Activated T-helper 1 cell treated with Interleukin-2 at 50 U/mL for 16 hours (primary cell): ENCODE data around the gene ZFHX3.

Experiments used
- DNase-seq: peaks from one replicate; pipeline ENCODE4 v3.0.0-alpha.2; 2020; ENCODE audit warnings: low read depth

ZFHX3 gene

DNA sequence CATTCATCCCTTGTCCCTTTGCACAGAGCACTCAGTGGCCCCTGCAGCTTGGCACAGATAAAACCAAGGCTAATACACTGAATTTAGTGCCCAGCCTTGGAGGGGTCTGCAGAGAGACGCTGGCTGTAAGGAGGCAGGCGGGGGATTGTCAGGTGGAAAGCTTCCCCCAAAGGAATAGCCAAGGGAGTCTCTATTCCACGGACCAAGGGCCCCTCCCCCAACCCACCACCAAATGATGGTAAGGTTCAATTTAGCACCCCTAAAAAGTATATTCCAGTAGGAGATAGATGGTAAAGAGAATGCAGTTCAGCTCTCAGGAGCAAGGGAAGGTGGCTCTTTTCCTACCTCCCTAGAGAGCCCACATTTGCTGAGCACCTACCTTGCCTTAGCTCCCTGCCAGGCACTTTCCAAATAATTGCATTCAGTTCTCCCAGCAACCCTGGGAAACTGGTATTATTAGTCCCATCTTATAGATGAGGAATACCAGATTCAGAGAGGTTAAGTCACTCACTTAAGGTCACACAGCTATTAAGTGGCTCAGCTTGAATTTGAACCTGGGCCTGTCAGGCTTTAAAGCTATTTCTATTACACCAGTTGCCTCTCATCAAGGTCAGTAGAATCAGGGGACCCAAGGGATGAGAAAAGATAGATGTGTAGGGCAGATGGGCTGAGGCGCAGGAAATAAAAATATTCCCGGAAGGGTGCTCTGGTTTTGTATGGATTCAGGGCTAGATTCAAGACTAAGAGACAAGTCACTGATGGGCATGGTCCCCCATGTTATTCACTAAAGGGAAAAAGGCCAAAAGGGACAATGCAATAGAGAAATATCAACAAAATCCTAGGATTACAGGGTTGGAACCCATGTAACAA is 20.0 kb upstream of the ZFHX3 start:
- no peak for DNase-seq

DNA sequence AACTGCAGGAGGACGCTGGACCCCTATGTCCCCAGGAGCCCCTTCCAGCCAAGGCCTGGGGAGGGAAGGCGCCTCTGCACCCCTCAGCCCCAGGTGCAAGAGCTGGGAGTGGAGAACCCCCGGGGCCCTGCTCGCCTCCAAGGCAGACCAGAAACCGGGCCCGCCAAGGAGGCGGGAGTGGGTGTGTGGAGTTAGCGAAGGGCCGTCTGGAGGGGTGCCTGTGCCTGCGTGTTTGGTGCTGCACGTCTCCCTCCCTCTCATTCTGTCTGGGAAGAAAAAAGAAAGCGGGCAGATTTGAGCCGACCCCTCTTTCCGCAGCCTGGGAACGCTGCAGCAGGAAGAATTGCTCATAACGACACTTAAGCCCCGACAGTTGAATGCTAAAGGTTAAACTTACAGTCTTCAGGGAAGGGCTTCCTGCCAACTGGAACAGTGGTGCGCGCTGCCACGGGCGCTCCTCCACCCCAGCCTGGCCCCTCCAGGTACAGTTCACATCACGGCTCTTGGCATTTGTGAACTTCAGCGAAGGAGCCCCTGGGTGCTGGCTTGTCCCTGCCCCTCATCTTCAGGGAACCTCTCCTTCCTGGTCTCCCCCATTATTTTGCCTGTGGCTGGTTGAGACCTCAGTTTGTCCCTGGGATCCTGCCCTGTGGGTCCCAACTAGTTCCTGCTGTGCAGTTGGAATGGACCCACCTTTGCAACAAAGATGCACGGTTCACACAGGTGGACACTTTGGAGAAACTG is 19.2 kb upstream of the ZFHX3 start:
- no peak for DNase-seq

DNA sequence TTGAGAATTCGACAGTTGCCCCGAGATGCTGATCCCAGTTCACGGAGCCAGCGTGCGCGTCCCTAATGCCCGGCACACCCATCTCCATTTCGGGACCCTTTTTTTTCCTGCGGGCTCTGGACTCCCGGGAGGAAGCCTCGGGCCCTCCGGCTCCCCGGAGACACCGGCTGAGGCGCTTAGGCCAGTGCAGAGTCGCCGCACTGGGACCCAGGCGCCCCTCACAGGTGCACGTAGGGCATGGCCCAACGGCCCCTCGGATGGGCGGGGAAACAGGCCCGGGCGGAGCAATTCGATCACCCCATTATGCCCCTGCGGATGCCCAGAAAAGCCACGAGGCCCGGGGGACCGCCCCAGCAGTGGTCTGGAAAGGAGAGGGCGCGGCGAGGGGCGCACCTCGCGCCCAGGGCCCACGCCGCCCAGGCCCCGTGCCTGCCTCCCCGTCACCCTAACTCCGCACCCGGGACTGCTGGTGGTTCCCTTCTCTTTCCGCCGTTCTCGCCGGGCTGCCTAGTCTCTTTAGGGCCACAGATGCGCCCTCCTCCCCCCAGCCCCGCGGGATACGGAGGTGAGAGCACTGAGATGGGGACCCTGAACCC is 18.5 kb upstream of the ZFHX3 start:
- DNase-seq, result no peak

DNA sequence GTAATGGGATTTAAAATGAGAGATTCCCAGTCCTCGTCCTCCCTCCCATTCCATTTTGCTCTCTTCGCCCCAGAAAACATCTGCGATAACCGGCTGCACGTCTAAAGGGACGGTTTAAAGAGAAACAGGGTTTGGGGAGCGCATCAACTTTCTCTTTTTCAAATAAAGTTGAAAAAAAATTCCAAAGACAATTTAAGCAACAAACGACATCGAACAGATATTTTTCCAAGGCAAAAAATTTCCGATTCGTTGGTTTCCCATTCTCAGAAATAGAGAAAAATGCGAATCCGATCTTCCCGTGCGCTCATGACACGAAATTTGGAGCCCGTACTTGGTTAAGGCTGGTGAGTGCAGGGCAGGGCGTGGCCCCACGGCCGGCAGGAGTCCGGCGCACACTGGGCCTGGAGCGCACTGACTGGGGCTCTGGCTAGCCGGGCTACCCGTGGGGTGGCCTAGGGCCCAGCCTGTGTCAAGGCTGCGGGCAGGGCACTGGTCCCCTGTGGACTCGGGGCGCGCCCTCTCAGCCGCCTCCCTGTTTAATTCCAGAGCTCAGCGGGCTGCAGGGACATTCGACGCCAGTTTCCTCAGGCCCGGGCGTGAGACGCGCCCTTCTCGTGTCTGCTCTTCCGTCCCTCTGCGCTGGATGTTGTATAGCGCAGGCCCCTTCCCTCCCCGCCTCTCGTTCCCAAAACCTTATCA is 17.9 kb upstream of the ZFHX3 start:
- no peak for DNase-seq

DNA sequence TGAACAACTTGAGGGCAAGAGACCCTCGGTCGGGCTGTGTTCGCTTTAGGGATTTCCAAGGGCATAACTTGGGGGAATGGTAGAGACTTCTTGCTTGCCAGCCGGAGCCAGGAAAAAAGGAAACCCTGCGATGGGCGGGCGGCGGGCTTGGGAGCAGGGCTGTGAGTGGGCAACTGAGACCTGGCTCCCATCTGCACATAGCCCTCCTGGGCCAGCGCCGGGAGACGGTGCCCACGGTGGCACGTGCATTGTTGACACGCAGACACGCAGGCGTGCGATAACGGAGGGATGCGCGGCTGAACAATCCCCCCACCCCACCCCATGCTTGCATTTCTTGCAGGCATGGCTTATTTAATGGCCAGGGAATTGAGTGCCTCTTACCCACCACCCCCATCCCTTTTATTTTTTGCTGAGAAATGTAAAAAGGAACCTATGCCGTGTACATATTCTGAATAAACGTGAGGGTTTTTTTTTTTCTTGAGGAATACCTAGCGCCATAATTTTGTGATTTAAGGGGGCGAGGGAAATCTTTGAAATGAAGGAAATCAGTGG is 17.1 kb upstream of the ZFHX3 start:
- no peak for DNase-seq

DNA sequence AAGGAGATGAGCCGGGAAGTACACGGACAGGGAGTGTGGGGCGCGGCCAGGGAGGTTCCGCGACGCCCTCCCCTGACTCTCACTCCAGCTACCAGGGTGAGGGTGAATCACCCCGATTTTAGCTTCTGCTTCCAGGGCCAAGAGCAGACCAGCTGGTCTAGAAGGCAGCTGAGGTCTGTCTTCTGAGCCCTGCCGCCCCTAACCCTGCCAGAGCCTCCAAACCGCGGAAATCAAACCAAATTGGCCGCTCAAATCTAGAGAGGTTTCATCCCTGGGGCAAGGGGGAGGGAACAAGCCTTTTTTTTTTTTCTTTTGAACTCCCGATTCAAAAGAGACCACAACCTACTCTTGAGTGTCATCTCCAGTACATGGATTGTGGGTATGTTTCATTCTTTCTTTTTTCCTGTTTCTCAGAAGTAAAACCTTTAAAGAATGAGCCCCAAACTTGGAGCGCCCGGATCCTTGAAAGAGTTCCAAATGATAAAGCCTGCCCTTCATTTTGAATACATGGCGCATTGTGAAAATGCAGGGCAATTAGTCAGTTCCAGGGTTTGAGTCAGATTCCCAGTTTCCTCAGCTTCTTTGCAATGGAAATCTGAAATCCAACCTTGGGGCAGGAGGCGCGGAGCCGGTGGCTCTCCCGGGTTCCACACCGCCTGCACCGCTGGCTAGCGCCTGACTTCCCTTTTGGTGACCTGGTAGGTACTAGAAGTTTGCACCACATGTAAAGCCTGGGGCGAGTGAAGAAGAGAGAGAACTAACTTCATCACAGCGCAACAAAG is 16.5 kb upstream of the ZFHX3 start:
- DNase-seq, result no peak

DNA sequence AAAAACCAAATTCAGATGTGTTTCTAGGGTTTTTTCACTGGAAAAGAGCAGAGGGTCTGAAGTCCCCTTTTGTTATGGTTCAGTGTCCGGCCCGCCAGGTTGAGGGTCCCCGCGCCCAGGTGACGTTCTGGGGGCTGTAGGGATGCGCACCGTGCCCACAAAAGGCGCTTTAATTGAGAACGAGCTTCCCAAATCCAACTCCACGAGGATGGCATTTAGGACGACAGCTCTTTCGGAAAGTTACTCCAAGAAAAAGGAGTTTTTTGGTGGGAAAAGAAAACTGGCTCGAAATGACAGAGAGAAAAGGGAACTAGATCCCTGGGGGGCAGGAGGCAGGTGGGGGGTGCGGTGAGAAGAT is 15.9 kb upstream of the ZFHX3 start:
- DNase-seq, result no peak

DNA sequence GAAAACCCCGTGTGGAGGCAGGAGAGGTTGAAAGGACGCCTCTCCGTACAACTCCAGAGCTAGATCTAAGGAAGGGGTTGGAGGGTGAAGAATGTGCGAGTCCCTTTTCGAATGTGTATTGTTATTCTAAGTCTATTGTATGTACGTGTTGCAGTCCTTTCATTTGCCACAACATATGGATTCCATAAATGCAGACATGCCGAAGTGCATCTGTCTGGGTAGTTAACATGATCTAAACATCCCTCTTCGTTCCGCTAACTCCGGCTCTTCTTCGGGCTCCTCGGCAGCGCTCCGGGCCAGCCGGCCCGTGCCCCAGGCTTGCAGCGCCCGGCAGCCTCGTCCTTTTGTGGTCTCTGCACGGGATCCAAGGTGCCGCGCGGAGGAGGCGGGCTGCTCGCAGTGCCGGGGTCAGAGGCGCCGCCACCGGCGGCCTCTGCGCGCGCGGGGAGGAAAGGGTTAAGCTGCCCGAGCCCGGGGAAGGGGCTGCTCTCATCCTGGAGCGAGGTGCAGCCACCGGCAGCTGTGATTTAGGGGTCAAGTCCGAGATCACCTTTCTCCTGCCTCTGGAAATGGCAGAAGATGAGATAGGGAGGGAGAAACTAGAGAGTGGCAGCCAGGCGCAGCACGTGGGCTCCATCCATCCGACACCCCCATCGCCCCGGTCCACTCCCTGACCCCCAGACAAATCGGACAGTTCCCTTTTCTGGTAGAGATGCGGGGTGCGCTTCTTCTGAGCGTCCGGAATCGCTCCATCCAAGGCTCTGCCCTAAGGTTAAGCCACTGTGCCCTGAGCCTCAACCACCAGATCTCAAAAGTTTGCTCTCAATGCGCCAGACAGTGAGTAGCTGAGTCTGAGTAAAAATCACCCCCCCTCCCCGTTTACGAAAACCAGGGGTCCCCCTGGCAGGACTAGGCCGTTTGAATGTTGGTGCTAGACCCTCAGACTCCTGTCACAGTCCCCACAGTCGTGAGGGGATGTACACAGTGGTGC is 15.1 kb upstream of the ZFHX3 start:
- no peak for DNase-seq

DNA sequence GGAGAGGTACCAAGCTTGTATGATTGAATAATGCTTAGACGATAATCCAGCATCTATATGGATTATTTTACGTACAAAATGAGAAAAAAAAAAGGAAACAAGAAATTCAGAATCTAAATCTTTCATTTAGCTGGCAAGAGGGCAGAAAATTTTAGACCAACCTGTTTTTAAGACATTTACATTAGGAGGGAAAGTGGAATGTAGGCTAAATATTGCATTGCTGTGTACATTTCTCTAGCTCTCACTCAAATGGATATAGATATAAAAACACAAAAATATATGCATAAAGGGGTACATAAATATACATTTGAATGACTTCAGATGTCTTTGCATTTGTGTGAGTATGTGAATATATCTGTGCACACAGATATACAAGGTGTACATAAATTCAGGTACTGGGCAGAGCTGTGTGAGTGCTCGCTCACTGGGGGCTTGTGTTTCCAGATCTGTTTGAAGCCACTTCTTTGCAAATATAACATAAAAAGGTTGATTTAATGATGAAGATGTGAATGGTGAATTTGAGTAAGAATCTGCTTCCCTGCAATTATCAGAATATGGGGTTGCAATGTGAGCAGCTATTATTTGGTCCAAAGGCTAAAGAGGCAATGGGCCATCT is 14.2 kb upstream of the ZFHX3 start:
- no peak for DNase-seq

DNA sequence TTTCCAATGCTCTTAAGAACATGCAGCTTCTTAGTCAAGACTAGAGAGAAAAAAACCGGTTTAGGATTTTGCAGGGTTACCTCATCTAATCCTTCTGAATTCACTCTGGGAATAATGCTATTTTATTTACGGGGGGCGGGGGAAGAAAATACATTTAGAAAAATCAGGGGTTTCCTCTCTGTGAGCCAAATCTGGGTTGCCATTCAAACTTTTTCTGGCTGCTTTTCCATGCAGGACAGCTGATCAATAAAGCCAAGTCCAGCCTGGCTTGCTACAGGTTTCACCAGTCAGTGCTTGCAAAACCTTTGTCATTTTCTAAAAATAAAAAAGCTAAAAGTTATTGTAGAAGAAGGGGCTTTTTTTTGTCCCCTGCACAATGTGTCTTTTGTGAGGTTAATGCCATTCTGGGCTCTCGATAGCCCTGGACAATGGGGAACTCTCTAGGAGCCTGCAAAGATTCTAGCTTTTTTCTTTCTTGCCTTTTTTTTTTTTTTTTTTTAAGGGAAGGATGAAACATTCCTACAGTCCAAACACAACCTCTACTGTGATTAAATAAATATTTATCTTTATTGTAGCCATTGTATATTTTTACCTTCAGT is 13.1 kb upstream of the ZFHX3 start:
- no peak for DNase-seq

DNA sequence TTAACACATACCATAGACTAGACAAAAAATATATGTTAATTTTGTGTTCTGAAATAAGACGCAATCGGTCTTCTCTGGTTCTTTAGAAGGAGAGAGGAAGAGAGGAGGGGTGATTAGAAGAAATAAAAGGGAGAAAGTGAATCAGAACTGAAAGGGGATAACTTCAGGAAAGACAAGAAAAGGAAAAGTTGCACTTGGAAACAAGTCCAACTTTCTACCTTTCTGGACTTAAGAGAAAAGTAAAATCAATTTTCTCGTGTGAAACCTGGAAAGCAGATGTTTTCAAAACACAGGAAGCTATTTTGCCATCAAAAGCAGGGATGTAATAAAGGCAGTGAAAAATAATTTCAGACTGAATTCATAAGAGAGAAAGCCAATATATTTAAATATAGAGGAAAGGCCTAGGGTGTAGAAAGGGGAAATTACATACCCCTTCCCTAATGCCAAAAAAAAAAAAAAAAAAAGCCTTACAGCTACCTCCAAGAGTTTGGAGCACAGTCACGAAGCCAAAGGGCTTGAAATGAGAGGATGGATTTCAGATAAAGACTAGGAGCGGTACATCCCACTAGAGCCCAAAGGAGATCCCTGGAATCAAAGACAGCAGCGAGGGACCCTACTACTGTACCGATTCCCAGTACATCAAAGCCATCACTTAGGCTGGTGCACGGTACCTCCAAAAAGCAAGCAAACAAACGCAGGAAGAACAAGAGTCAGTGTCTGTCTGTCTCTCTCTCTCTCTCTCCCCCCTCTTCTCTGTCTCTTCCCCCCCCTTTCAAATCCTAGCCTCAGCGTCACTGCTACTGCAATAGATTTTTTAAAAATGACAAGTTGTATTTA is 12.1 kb upstream of the ZFHX3 start:
- DNase-seq, result no peak

DNA sequence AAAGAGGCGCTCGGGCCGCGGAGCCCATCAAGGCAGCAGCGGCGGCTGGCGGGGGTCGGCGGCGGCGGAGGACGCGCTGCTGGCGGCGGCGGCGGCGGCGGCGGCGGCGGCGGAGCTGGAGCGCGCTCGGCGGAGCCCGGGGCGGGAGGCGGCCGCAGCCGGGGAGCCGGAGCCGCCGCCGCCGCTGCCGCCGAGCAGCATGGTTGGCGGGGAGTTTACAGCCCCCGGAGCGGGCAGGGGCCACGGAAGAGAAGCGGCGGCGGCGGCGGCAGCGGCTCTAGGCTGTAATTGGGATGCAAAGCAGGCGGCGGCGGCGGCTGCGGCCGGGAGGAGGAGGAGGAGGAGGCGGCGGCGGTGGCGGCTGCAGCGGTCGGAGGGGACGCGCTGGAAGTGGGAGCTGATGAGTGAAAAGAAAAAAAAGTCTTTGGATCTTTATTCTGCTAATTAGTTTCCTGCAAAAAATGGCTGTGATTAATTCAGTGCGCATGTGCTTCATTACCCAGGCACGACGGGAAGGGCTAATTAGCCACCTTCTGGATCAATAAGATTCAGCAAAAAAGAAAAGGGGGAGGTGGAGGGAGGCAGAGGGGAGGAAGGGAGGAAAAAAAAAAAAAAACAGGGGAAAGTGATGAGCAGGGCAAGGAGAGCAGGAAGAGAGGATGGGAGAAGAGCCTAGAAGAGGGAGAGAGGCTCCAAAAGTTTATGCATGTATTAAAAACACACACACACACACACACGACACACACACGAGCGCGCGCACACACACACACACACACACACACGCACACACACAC is 10.9 kb upstream of the ZFHX3 start:
- DNase-seq, result no peak

DNA sequence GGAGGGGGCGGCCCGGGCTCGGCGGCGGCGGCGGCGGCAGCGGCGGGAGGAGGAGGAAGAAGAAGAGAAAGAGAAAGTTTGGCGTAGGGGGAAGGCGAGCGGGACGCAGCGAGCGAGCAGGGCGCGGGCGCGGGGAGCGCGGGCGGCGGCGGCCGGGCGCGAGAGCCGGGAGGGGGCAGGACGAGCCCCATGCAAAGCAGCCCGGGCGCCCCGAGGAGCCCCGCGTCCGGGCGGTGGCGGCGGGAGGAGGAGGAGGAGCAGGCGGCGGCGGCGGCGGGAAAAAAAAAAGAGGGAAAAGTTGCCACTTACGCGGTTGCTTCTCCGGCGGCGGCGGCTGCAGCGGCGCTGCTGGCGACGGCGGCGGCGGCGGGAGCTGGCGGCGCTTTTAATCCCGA is 10.3 kb upstream of the ZFHX3 start:
- no peak for DNase-seq

DNA sequence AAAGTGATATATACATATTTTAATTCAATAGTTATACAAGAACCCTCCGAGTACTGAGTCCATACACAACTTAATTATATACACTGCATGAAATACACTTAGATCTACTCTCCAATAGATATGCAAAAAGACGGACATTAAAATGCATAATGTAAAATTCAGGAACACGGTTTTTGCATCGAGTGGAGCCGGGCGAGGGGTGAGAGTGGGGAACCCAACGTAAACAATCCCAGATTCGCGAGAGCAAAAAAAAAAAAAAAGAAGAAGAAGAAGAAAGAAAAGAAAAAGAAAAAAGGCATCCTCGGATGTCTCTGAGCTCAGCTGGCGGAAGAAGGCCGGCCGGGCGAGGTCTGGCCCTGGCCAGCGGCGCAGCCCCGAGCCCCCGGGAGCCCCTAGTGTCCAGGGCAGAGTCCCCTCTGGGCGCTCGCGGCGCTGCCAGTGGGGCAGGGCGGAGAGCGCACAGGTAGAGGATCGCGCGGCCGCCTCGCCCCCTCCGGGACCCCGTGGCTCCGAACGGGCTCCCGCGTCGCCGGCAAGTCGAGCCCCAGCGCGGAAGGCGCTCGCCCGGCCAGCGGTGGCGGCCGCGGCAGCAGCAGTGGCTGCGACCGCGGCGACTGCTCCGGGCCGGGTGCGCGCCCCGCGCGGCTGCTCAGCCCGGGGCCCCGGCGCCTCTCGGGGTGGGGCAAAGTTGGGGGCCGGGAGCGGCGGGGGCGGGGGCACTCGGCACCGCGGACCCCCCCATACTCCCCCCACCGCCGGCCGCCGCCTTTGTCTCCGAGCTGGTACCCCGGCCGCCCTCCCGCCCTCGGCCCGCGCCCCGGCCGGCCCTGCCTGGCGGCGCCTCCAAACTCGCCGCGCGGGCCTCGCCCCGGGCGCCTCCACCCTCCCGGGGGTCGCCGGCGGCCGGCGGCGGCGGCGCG is 9.6 kb upstream of the ZFHX3 start:
- no peak for DNase-seq

DNA sequence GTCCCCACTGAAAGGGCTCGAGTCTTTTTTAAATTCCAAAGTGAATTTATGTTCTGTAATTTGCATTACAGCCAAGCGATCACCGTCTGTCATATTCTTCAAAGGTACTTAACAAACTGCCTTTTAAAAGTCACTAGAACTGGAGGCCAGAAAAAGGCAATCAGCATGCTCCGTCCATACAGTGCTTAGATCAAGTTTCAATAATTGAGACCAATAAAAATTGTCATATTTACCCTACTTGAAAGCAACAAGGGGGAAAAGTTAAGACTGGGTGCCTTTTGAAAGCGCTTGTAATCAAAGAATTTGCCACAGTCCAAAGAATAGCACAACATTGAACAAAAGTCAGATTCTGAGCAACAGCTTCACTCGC is 9.0 kb upstream of the ZFHX3 start:
- no peak for DNase-seq

DNA sequence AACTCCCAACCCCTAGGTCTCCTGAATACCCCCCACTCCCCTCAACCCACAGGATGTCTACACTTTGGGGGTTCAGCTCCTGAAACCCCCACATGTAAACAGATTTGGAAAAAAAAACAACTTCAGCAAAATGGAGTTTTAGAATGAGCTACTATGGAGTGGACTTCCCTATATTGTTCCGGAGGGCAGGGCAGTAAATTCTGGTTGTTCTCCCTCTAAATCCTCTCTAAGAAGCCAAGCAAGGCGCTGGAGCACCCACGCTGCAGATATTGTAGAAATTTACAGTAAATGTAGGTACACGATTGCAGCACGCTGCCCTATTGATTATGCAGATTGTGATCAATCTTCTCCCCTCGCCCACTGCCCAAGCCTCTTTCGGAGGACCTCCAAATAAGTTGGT is 8.5 kb upstream of the ZFHX3 start:
- no peak for DNase-seq
